PFSK-1 (cell line): Measurements from ENCODE around the gene PRRT2.

Source experiments
- FOXP2 ChIP-seq: optimal IDR thresholded peaks from 2 replicates; pipeline ENCODE3; 2011; ENCODE audit warnings: borderline replicate concordance, control low read depth, inconsistent platforms; ENCODE audit not compliant: insufficient read depth; ENCODE audit errors: extremely low read length, extremely low read depth
- POLR2AphosphoS5 ChIP-seq: IDR thresholded peaks from 2 replicates; pipeline ENCODE4 v1.6.1; 2012; ENCODE audit warnings: low read depth, mild to moderate bottlenecking, control low read depth, low read length, moderate library complexity
- REST ChIP-seq, 2 experiments: IDR thresholded peaks; 2 replicates each; pipeline versions ENCODE4 v1.6.1 to v1.8.0; 2011 to 2012; ENCODE audit warnings: low read depth in 2 of 2, low read length in 2 of 2, control low read depth in 1 of 2, inconsistent platforms in 1 of 2, mild to moderate bottlenecking in 1 of 2, moderate library complexity in 1 of 2; ENCODE audit not compliant: insufficient read depth in 1 of 2
- SIN3A ChIP-seq: IDR thresholded peaks from 2 replicates; pipeline ENCODE4 v1.6.1; 2012; ENCODE audit warnings: mild to moderate bottlenecking, low read length, moderate library complexity, borderline replicate concordance; ENCODE audit not compliant: insufficient read depth
- TAF1 ChIP-seq: IDR thresholded peaks from 2 replicates; pipeline ENCODE4 v1.6.1; 2012; ENCODE audit warnings: low read length, control low read depth, borderline replicate concordance; ENCODE audit not compliant: insufficient read depth

Gene PRRT2

GRCh38 chr16:29802416-29802935 lies 9.5 kb upstream of the PRRT2 start:
- no peak for TF ChIP-seq TAF1
- no peak for TF ChIP-seq POLR2AphosphoS5
- TF ChIP-seq FOXP2: no peak
- TF ChIP-seq REST (IDR thresholded peaks at IDR 0.05; ENCODE audit: insufficient read depth in 1 of 2, low read depth in 2 of 2, low read length in 2 of 2): no peak
- TF ChIP-seq SIN3A: no peak

GRCh38 chr16:29804020-29804419 lies 8.0 kb upstream of the PRRT2 start:
- 0 out of 2 replicates have a peak, but pooled peaks have one; percentile 10 for TF ChIP-seq POLR2AphosphoS5
- TF ChIP-seq SIN3A: no peak
- TF ChIP-seq FOXP2: no peak

GRCh38 chr16:29804455-29805231 lies 7.3 kb upstream of the PRRT2 start:
- no peak for TF ChIP-seq FOXP2
- no peak for TF ChIP-seq POLR2AphosphoS5
- TF ChIP-seq REST (IDR thresholded peaks at IDR 0.05; ENCODE audit: insufficient read depth in 1 of 2, low read depth in 2 of 2, low read length in 2 of 2): no peak
- no peak for TF ChIP-seq TAF1
- no peak for TF ChIP-seq SIN3A

GRCh38 chr16:29805232-29806098 lies 6.5 kb upstream of the PRRT2 start:
- 0 out of 4 replicates have a peak, but pooled peaks have one; percentile 30 to 42 for TF ChIP-seq REST (IDR thresholded peaks at IDR 0.05; ENCODE audit: insufficient read depth in 1 of 2, low read depth in 2 of 2, low read length in 2 of 2)
- peak; percentile 81 for TF ChIP-seq TAF1
- no peak for TF ChIP-seq FOXP2
- peak; percentile 81 for TF ChIP-seq POLR2AphosphoS5
- TF ChIP-seq SIN3A: peak; percentile 47; the same call in 1 of the 2 replicates

- TF ChIP-seq SIN3A: no peak; the same call in 1 of the 2 replicates
Observed at GRCh38 chr16:29806099-29806579, 5.9 kb upstream of the PRRT2 start, which contains the start of gene MAZ. Gene MAZ (plus strand): TSS chr16:29806529. CDS start chr16:29806702, 173 bp downstream.
